Mesendoderm (in vitro differentiated cells): Measurements from ENCODE around the gene OSMR.

ENCODE experiments used
- DNase-seq: peaks from one replicate; pipeline ENCODE4 v3.0.0; 2013
- H2AK5ac ChIP-seq: 2 replicates; pipeline ENCODE4 v1.6.1; 2013; ENCODE audit warnings: low read length, inconsistent platforms
- H2BK120ac ChIP-seq: 2 replicates; pipeline ENCODE4 v1.6.1; 2013; ENCODE audit warnings: low read depth, mild to moderate bottlenecking, low read length, moderate library complexity, mixed read lengths
- H2BK15ac ChIP-seq: replicated peaks from 2 replicates; pipeline ENCODE4 v1.6.1; 2013; ENCODE audit warnings: low read depth, mild to moderate bottlenecking, moderate library complexity
- H2BK5ac ChIP-seq: 2 replicates; pipeline ENCODE4 v1.6.1; 2013; ENCODE audit warnings: low read length, inconsistent platforms
- H3K18ac ChIP-seq: 2 replicates; pipeline ENCODE4 v1.6.1; 2013; ENCODE audit warnings: mild to moderate bottlenecking, low read length, mixed read lengths
- H3K23ac ChIP-seq: one replicate; pipeline ENCODE4 v1.6.1; 2013; ENCODE audit warnings: low read length
- H3K27ac ChIP-seq: 2 replicates; pipeline ENCODE4 v1.5.1; 2013; ENCODE audit warnings: low read depth, mild to moderate bottlenecking, inconsistent platforms, low read length, moderate library complexity
- H3K27me3 ChIP-seq: 2 replicates; pipeline ENCODE4 v1.6.1; 2013; ENCODE audit warnings: low read length, control low read depth, mild to moderate bottlenecking, inconsistent platforms; ENCODE audit not compliant: insufficient read depth, poor library complexity
- H3K36me3 ChIP-seq: 2 replicates; pipeline ENCODE4 v1.6.1; 2013; ENCODE audit warnings: low read length, inconsistent platforms; ENCODE audit not compliant: control insufficient read depth, insufficient read depth
- H3K4ac ChIP-seq: one replicate; pipeline ENCODE4 v1.6.1; 2013; ENCODE audit warnings: low read depth, mild to moderate bottlenecking, low read length, moderate library complexity
- H3K4me1 ChIP-seq: 2 replicates; pipeline ENCODE4 v1.6.1; 2013; ENCODE audit warnings: low read depth, low read length, inconsistent platforms; ENCODE audit not compliant: control insufficient read depth
- H3K4me2 ChIP-seq: 2 replicates; pipeline ENCODE4 v1.6.1; 2013; ENCODE audit warnings: low read length
- H3K4me3 ChIP-seq: 2 replicates; pipeline ENCODE4 v1.5.1; 2013; ENCODE audit warnings: mild to moderate bottlenecking, low read length
- H3K56ac ChIP-seq: one replicate; pipeline ENCODE4 v1.6.1; 2013; ENCODE audit warnings: low read length
- H3K79me1 ChIP-seq: 2 replicates; pipeline ENCODE4 v1.6.1; 2013; ENCODE audit warnings: low read length, inconsistent platforms
- H3K79me2 ChIP-seq: 2 replicates; pipeline ENCODE4 v1.6.1; 2013; ENCODE audit warnings: mild to moderate bottlenecking, low read length; ENCODE audit not compliant: control insufficient read depth, insufficient read depth
- H3K9ac ChIP-seq: 2 replicates; pipeline ENCODE4 v1.6.1; 2013; ENCODE audit warnings: low read length, inconsistent platforms
- H4K5ac ChIP-seq: one replicate; pipeline ENCODE4 v1.6.1; 2013; ENCODE audit warnings: low read length
- H4K8ac ChIP-seq: one replicate; pipeline ENCODE4 v1.6.1; 2013; ENCODE audit warnings: low read depth, mild to moderate bottlenecking, control low read depth, low read length, moderate library complexity
- WGBS: extraction: QIAGEN DNeasy Blood & Tissue Kit; methylation state at CpG from one replicate; pipeline ENCODE4 v1.1.7; 2013; ENCODE audit warnings: low lambda C conversion rate, missing lambda C conversion rate; ENCODE audit not compliant: insufficient coverage; ENCODE audit errors: extremely low coverage; 5-methylcytosine and 5-hydroxymethylcytosine counted together

The OSMR gene

DNA sequence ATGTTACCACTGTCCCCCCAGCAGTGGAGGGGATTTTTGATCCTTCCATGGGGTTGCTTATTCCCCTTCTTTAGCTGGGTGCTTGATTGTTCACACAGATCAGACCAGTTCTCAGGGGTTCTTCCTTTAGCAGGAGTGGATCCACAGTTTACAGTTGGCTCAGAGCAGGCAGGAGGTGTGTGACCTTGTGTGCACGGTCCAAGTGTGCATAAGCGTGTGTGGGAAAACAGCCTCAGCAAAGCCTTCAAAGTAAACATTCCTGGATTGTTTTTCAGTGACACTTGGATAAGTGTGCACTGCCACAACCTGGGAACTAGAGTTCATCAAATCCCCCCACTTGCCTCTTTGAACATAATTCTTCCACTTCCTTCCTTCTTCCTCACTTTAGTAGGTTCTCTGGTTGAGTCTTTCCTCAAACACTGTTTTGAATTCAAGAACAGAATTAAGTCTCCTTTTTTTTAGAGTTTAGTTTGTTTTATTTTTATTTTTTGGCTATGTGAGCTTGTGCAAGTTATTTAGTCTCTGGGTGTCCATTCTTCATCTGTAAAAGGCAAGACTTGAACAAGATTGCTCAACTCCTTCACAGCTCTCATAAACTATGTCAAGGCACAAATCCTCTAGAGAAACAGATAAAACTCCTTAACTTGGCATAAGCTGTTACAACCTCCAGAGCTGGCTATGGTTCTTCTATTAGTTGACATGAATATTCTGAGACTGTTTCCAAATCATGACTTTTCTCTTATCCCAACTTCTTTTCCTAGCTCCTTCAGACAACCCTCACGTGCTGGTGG is 78.0 kb downstream of the OSMR start:
- Histone ChIP-seq H2BK15ac (no peak overlapping the region), H2BK5ac (no peak overlapping the region), H2AK5ac (no peak overlapping the region), H3K23ac (no peak overlapping the region), H3K4me3 (no peak overlapping the region), H3K36me3 (no peaks in the 10 kb centered on the region), H3K27ac (no peak overlapping the region), H2BK120ac (no peak overlapping the region), H3K27me3 (no peaks in the 10 kb centered on the region), H3K4ac (no peak overlapping the region), H3K79me1 (no peaks in the 10 kb centered on the region), H3K9ac (no peak overlapping the region), H3K4me1 (no peaks in the 10 kb centered on the region), H4K8ac (no peak overlapping the region), H3K4me2 (no peak overlapping the region), H4K5ac (no peak overlapping the region), H3K56ac (no peak overlapping the region), H3K18ac (no peak overlapping the region), H3K79me2 (no peaks in the 10 kb centered on the region)
- no CpG with 5 or more reads among the region's 3 CpGs for WGBS
- no peak for DNase-seq

- Histone ChIP-seq H3K36me3 (no peaks in the 10 kb centered on the region), H3K4me2 (no peak overlapping the region), H3K79me2 (no peaks in the 10 kb centered on the region), H3K27me3 (no peaks in the 10 kb centered on the region), H3K4me1 (no peaks in the 10 kb centered on the region), H4K8ac (no peak overlapping the region), H3K23ac (no peak overlapping the region), H3K4ac (no peak overlapping the region), H3K79me1 (no peaks in the 10 kb centered on the region), H3K56ac (no peak overlapping the region), H3K27ac (no peak overlapping the region), H3K4me3 (no peak overlapping the region), H3K9ac (no peak overlapping the region), H2BK15ac (no peak overlapping the region), H2BK5ac (no peak overlapping the region), H2BK120ac (no peak overlapping the region), H3K18ac (no peak overlapping the region), H2AK5ac (no peak overlapping the region), H4K5ac (no peak overlapping the region)
- peak; percentile 66 for DNase-seq
- no CpG with 5 or more reads among the region's 6 CpGs for WGBS
Measured at GRCh38 chr5:38925154-38925925, 79.5 kb downstream of the OSMR start.

DNA sequence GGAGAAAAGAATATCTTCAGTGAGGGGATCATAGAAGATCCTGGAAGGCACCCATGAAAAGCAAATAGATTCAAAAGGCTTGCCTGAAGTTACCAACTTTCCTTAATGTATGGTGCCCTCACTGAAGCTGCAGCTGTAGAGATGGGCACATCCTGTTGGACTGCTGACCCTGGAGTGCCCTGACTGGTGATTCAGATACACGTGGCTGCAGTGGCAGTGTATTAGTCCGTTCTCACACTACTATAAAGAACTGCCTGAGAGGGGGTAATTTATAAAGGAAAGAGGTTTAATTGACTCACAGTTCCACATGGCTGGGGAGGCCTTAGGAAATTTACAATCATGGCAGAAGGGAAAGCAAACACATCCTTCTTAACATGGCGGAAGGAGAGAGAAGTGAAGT is 80.3 kb downstream of the OSMR start:
- no peak overlapping the region for H3K18ac ChIP-seq
- H3K56ac ChIP-seq: no peak overlapping the region
- no peak overlapping the region for H3K4me3 ChIP-seq
- no peak overlapping the region for H4K5ac ChIP-seq
- no peak for DNase-seq
- H3K36me3 ChIP-seq: no peaks in the 10 kb centered on the region
- H3K27me3 ChIP-seq: no peaks in the 10 kb centered on the region
- H3K79me1 ChIP-seq: no peaks in the 10 kb centered on the region
- no peak overlapping the region for H2BK120ac ChIP-seq
- no peak overlapping the region for H2BK15ac ChIP-seq
- H2BK5ac ChIP-seq: no peak overlapping the region
- no peak overlapping the region for H4K8ac ChIP-seq
- WGBS: no CpG with 5 or more reads among the region's 3 CpGs
- H3K23ac ChIP-seq: no peak overlapping the region
- no peaks in the 10 kb centered on the region for H3K79me2 ChIP-seq
- no peak overlapping the region for H3K4ac ChIP-seq
- no peak overlapping the region for H3K9ac ChIP-seq
- H3K4me1 ChIP-seq: no peaks in the 10 kb centered on the region
- H2AK5ac ChIP-seq: no peak overlapping the region
- no peak overlapping the region for H3K27ac ChIP-seq
- H3K4me2 ChIP-seq: no peak overlapping the region

GRCh38 chr5:38927470-38927869 is 81.7 kb downstream of the OSMR start:
- H3K56ac ChIP-seq: no peak overlapping the region
- H3K9ac ChIP-seq: no peak overlapping the region
- no peaks in the 10 kb centered on the region for H3K79me1 ChIP-seq
- H3K4me1 ChIP-seq: no peaks in the 10 kb centered on the region
- H3K4me2 ChIP-seq: no peak overlapping the region
- H4K5ac ChIP-seq: no peak overlapping the region
- H3K79me2 ChIP-seq: no peaks in the 10 kb centered on the region
- H2BK120ac ChIP-seq: no peak overlapping the region
- H3K23ac ChIP-seq: no peak overlapping the region
- no peak overlapping the region for H3K4me3 ChIP-seq
- no peak overlapping the region for H3K18ac ChIP-seq
- H2BK15ac ChIP-seq: no peak overlapping the region
- no CpG with 5 or more reads among the region's 2 CpGs for WGBS
- DNase-seq: no peak
- H3K27ac ChIP-seq: no peak overlapping the region
- no peaks in the 10 kb centered on the region for H3K36me3 ChIP-seq
- H3K4ac ChIP-seq: no peak overlapping the region
- no peak overlapping the region for H2AK5ac ChIP-seq
- no peaks in the 10 kb centered on the region for H3K27me3 ChIP-seq
- H2BK5ac ChIP-seq: no peak overlapping the region
- no peak overlapping the region for H4K8ac ChIP-seq

DNA sequence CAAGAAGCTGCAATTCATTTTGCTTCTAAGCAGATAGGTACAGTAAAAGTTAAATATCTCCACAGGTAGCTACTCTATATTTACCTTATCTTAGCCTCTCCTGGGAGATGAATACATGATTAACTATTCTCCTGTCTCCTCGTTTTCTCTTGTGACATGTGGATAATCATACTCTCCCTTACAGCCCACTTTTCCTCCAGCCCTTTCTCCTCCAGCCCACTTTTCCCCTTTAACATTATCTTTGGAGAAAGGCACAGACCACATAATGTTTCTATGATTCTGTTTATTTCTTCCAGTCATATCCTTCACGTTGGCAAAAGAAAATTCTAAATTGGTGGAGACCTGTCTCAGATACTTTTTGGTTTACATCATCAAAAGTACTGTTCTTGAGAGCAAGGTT is 84.0 kb downstream of the OSMR start:
- no peak for DNase-seq
- H3K4me3 ChIP-seq: no peak overlapping the region
- WGBS: no CpG with 5 or more reads among the region's 2 CpGs
- H3K23ac ChIP-seq: no peak overlapping the region
- no peak overlapping the region for H4K8ac ChIP-seq
- no peak overlapping the region for H3K56ac ChIP-seq
- H3K27me3 ChIP-seq: no peaks in the 10 kb centered on the region
- H2BK120ac ChIP-seq: no peak overlapping the region
- no peak overlapping the region for H3K18ac ChIP-seq
- no peak overlapping the region for H3K27ac ChIP-seq
- H3K4ac ChIP-seq: no peak overlapping the region
- no peak overlapping the region for H3K4me2 ChIP-seq
- no peaks in the 10 kb centered on the region for H3K79me2 ChIP-seq
- no peaks in the 10 kb centered on the region for H3K36me3 ChIP-seq
- no peak overlapping the region for H2BK5ac ChIP-seq
- no peak overlapping the region for H3K9ac ChIP-seq
- H3K4me1 ChIP-seq: no peaks in the 10 kb centered on the region
- no peaks in the 10 kb centered on the region for H3K79me1 ChIP-seq
- no peak overlapping the region for H2BK15ac ChIP-seq
- H2AK5ac ChIP-seq: no peak overlapping the region
- no peak overlapping the region for H4K5ac ChIP-seq
